Measurements from ENCODE around the gene AGMO.
A peak's percentile ranks its signal among the peaks of the same experiment; 100 is the strongest.

The AGMO gene

DNA sequence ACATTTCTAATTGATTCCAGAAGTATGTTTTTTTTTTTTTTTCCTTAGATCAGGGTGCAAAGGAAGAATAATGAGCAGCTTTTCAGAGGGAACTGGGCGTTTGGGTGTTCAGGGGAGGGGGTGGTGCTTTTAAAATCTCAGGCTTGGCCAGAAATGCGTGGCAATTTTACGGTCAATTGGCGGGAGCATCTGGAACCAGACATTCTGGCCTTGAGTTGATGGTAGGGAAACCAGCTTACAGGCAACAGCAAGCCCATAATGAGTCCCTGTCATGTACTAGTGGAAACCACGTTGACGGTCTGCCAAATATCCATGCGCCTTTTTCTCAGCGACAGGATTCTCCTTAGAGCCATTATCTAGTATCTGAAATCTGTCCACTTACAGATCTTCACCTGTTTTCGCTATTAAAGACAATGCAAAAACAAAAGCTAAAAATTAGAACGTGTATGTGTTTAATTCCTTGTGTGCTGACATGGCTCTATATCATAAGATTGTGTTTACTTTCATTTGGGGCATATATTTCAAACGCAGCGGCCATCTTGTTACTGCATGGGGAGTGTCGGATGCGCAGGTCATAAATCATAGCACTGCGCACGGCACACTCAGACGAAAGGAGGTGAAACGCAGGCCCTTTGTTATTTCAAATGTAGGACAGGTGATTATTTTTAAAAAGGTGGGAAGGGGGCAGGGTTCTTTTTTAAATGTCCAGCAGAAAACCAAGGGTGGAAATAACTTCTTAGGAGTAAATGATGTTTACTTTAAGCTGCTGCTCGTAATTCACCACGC, 209.2 kb downstream of the AGMO start:
- DNase-seq (ENCODE audit: low read depth): no peak
- H3K4me3 ChIP-seq (ENCODE audit: low read depth, low read length): no peak overlapping the region

- peak; percentile 23 for DNase-seq (ENCODE audit: low read depth)
- H3K4me3 ChIP-seq (ENCODE audit: low read depth, low read length): no peak overlapping the region
These were observed 216.6 kb downstream of the AGMO start for GRCh38 chr7:15345216-15345615.

GRCh38 chr7:15341817-15342216, 220.0 kb downstream of the AGMO start:
- no peak overlapping the region for H3K4me3 ChIP-seq (ENCODE audit: low read depth, low read length)
- DNase-seq (ENCODE audit: low read depth): no peak

DNA sequence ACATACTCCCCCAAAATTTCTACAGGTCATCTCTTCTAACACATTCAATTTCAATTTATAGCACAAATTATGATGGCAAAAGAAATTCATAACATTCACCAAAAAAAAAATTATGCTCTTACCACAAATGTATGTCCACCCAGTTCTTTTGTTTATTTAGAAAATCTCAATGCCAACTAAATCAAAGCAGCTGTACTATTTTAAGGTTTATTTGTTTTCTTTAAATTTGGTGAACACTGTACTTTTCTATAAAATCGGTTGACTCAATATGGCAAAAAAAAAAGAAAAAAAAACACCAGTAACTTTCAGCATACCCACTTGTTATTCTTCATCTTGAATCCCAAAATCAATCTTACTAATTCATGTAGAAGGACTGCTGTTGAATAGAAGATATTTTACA, 225.7 kb downstream of the AGMO start:
- DNase-seq (ENCODE audit: low read depth): no peak
- no peak overlapping the region for H3K4me3 ChIP-seq (ENCODE audit: low read depth, low read length)

DNA sequence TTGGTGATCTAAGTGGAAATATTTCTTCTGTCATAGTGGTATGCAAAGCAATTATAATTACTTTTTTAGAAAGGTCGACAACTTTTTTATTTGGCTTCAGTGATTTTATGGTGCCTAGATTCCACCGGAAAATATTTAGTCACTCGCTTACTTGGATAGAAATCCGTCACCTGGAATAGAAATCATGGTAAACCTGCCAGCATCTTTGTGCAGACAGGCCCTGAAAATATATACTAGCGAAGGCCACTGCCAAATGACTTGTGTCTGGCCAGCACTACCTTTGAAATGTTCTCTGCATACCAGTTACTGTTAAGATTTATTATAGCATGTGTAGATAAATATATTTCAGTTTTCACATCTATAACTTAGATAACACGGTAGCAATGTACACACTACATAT, 226.4 kb downstream of the AGMO start:
- H3K4me3 ChIP-seq (ENCODE audit: low read depth, low read length): no peak overlapping the region
- DNase-seq (ENCODE audit: low read depth): no peak

DNA sequence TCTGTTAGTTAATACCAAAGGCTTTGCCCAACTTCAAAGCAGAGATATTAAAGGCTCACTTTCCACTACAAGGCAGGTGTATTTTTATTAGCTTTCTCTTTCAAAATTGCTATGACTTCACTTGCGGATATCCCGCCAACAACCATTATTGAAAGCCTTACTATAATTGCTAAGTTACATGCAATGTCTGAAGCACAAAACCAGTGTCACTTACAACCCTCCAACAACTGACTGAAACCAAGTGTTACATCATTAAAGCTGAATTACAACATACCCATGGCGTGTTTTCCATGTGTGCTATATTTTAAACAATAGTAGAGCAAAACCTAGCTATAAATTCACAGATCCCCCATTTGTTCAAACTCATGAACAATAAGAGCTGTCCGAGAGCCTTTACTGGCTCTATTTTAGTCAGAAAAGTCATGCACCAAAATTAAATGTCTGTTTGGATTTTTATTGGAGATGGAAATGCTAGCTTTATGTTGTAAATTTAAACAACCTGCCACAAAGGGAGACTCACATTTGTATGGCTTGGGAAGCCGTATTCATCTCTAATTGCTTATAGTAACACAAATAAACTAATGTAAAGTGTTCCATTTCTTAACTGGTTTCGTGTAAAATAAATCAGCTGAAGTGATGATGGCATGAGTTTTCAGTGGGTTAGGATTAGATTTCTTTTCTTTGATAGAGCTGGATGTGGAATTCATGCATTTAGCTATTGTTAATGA, 227.1 kb downstream of the AGMO start:
- no peak for DNase-seq (ENCODE audit: low read depth)
- H3K4me3 ChIP-seq (ENCODE audit: low read depth, low read length): no peak overlapping the region

- no peak for DNase-seq (ENCODE audit: low read depth)
These were observed 228.9 kb downstream of the AGMO start for GRCh38 chr7:15332956-15333355.

GRCh38 chr7:15330943-15331342, 230.9 kb downstream of the AGMO start:
- no peak for DNase-seq (ENCODE audit: low read depth)
- no peak overlapping the region for H3K4me3 ChIP-seq (ENCODE audit: low read depth, low read length)

More at GRCh38 chr7:15332956-15333355, 228.9 kb downstream of the AGMO start:
- H3K4me3 ChIP-seq (ENCODE audit: low read depth, low read length): no peak overlapping the region

DNA sequence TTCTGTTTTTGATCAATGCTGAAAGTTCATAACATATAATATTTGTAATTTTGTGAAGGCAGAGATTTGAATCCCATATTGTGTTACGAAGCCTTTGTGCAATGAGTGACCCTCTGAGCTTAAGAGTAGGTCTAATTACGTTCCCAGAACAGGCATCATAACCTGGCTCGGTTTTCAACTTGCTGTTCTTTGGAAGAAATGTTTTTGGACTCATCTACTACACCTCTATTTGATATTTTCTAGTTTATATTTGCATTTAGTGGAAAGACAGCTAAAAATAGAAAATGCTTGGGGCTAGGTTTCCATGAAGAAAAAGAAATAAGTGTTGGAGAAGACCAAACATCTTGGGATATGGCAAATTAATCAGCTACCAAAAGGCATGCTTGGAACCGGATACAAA, 234.8 kb downstream of the AGMO start:
- no peak for DNase-seq (ENCODE audit: low read depth)
- no peak overlapping the region for H3K4me3 ChIP-seq (ENCODE audit: low read depth, low read length)

DNA sequence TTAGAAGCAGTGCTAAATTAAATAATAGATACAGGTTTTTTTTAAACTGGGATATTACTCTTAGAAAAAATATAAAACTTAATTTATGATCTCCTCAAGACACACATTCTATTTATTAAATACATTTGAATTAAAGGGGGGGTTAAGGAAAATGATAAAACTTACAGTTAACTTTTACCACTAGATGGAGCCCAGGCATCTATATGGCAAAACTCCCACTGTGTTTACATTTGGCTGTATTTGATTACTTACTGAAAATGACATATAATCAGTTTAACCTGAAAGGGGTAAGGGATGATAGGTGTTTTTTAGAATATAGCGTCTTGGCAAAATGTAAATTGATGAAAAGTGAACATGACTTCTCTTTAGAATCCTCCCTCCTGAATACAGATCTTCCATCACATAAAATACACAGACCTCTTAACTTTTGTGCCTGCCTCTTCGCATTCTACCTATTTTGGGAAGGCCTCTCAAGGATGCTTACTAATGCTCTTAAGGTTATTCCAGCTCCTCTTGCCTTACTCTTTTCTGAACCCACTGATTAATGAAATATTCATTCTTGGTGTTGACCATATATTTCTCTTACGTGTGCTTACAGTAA, 235.7 kb downstream of the AGMO start:
- no peak for DNase-seq (ENCODE audit: low read depth)
- no peak overlapping the region for H3K4me3 ChIP-seq (ENCODE audit: low read depth, low read length)

DNA sequence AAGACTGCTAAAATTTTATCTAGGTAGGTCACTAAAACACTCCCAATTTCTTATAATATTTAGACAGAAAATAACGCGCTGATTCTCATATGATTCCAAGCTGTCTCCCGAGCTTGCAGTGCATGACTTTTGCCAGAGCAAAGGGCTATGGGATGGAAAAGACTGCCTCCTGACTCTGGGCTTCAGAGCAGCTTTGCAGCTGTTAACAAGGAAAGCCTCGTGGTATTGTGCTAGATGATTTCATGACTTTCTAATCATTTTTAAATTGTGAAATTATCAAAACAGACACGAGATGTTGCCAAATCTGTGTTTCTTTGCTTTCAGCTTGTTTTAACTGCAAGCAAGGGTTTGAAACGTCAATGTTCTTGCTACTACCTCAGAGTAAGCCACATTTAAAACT, 238.3 kb downstream of the AGMO start:
- no peak overlapping the region for H3K4me3 ChIP-seq (ENCODE audit: low read depth, low read length)
- DNase-seq (ENCODE audit: low read depth): no peak

DNA sequence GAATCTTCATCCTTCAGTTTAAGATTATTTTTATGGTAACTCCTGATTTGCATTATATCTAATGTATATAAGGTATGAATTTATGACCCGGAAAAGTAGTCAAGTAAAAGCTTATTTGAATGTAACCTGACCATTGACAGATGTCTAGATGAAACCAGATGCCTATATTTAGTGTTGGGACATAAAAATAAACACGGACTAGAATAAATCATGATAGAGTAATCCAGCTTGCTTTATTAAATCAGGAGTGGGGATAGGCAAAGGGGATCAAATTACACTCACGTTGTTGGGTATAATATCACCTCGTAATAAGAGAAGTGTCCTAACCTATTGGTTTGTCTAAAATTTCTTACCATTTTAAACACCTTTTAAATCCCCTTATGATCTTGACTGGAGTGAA, 244.6 kb downstream of the AGMO start:
- no peak for DNase-seq (ENCODE audit: low read depth)

DNA sequence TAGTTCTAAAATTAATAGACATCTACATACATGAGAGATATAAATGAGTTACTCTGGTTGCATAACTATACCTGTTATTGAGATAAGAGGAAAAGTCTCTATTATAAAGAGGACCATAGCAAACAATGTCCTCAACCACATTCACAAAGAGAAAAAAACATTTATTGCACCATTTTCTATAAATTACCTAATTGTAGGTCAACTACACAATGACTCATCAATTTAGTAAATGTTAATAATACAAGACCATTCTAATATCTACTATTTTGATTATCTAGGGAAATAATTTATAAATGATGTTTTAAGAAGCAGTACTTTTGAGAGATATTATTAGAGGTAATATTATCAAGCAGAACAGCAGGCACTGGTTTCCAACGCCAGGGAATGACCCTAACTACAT, 246.1 kb downstream of the AGMO start:
- no peak overlapping the region for H3K4me3 ChIP-seq (ENCODE audit: low read depth, low read length)
- DNase-seq (ENCODE audit: low read depth): no peak

More for the DNA sequence above, 244.6 kb downstream of the AGMO start:
- H3K4me3 ChIP-seq (ENCODE audit: low read depth, low read length): no peak overlapping the region

DNA sequence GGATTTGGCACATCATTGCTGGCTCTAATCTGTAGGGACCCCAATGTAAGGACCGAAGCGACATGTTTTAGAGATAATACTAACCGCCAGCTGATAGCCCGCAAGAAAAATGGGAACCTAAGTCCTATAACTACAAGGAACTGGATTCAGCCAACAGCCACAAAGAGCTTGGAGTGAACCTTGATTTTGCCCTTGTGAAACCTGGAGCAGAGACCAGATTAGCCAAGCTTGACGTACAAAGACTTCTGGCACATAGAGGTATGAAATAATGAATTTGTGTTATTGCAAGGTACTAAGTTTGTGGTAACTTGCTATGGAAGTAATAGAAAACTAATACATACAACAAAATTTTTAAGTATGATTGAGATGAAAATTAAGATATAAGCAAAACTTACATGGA, 246.9 kb downstream of the AGMO start:
- DNase-seq (ENCODE audit: low read depth): no peak

DNA sequence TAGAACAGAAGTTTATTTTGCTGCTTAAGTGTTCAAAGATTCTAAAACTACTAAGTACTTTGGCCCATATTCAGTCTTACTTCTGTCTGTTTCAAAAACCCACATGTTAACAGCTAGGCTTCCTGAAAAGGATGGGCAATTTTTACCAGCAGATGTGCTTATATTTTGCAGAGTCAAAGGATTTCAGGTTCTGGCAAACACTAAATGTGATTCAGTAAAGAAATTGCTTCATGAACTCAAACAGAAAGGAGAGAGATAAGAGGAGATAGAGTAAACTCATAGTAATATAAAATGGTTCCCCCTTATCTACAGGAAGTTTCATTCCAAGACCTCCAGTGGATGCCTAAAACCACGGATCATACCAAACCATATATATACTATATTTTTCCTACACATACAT, 248.5 kb downstream of the AGMO start:
- DNase-seq (ENCODE audit: low read depth): no peak
- no peak overlapping the region for H3K4me3 ChIP-seq (ENCODE audit: low read depth, low read length)

More for the DNA sequence above, 246.9 kb downstream of the AGMO start:
- H3K4me3 ChIP-seq (ENCODE audit: low read depth, low read length): no peak overlapping the region

DNA sequence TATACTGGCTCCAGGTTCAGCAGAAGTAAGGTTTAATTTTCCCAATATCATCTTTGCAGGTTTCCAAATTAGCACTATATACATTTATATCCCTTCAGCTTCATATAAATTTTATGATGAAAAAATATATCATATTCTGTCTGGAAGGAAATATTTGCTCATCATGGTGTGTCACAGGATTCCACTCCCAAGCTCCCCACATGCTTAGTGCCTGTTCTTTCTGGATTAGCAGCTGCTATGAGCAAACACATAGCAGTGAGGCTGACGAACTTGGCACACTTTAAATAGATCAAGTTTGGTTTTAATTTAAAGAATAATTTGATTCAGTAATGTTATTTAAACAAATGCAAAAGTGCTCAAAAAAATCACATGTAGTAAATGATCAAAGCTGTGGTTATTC, 251.9 kb downstream of the AGMO start:
- DNase-seq (ENCODE audit: low read depth): peak; percentile 41
- H3K4me3 ChIP-seq (ENCODE audit: low read depth, low read length): no peak overlapping the region

GRCh38 chr7:15308821-15309220, 253.0 kb downstream of the AGMO start:
- DNase-seq (ENCODE audit: low read depth): no peak
- no peak overlapping the region for H3K4me3 ChIP-seq (ENCODE audit: low read depth, low read length)

DNA sequence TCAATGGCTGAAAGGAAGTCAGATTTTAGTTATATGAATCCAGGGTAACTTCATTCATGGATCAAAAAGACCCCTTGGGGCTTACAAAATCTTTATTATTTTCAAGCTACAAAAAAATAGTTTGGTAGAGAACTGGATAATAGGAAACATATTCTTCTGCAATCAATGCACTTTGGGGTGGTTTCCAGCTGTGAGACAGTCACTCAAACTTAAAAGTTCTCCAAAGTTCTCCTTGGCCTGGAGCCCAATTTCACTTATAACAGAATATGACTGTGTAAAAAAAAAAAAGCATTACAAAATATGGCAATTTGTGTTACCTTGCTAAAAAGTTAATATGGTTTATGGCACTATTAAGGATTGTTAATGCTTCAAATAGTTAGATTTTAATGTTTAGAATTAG, 255.5 kb downstream of the AGMO start:
- DNase-seq (ENCODE audit: low read depth): no peak
- no peak overlapping the region for H3K4me3 ChIP-seq (ENCODE audit: low read depth, low read length)

GRCh38 chr7:15305002-15305600, 256.7 kb downstream of the AGMO start:
- H3K4me3 ChIP-seq (ENCODE audit: low read depth, low read length): no peak overlapping the region
- peak; percentile 4 for DNase-seq (ENCODE audit: low read depth)

- no peak for DNase-seq (ENCODE audit: low read depth)
- H3K4me3 ChIP-seq (ENCODE audit: low read depth, low read length): no peak overlapping the region
These were observed 258.5 kb downstream of the AGMO start for GRCh38 chr7:15303357-15303756.
